Astrocyte (in vitro differentiated cells and primary cell): ENCODE data around the gene DCTN4.

Experiments used
- EZH2 ChIP-seq: IDR thresholded peaks from 2 replicates; pipeline ENCODE4 v1.6.1; 2012; ENCODE audit warnings: mild to moderate bottlenecking, low read length, inconsistent platforms; ENCODE audit not compliant: insufficient read depth
- TF ChIP-seq, protein P1 (sequence below): IDR thresholded peaks from 2 replicates; pipeline ENCODE4 v1.5.1; 2011; ENCODE audit warnings: low read depth, mild to moderate bottlenecking, inconsistent platforms, low read length, moderate library complexity; ENCODE audit not compliant: insufficient read depth

DNA sequence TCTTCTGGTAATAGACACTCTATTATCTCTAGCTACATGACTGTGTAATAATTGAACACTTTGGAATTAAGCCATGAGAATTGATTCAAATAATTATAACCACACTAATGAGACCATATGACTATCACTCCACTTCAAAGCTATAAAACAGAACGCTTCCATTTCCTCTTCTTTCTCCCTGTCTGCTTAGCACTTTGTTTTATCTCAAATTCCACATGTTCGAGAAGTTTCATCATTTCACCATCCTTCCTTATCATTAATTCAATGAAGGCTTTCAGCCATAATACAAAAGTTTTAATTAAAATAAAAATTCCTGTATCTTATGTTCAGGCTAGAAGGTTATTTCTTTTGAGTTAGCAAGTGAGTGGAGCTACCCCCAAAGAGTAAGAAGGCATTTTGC lies 7.4 kb upstream of the DCTN4 start:
- TF ChIP-seq, protein P1, sequence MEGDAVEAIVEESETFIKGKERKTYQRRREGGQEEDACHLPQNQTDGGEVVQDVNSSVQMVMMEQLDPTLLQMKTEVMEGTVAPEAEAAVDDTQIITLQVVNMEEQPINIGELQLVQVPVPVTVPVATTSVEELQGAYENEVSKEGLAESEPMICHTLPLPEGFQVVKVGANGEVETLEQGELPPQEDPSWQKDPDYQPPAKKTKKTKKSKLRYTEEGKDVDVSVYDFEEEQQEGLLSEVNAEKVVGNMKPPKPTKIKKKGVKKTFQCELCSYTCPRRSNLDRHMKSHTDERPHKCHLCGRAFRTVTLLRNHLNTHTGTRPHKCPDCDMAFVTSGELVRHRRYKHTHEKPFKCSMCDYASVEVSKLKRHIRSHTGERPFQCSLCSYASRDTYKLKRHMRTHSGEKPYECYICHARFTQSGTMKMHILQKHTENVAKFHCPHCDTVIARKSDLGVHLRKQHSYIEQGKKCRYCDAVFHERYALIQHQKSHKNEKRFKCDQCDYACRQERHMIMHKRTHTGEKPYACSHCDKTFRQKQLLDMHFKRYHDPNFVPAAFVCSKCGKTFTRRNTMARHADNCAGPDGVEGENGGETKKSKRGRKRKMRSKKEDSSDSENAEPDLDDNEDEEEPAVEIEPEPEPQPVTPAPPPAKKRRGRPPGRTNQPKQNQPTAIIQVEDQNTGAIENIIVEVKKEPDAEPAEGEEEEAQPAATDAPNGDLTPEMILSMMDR = no peak
- no peak for TF ChIP-seq EZH2
